ENCODE results near the gene MTMR3.

DNA sequence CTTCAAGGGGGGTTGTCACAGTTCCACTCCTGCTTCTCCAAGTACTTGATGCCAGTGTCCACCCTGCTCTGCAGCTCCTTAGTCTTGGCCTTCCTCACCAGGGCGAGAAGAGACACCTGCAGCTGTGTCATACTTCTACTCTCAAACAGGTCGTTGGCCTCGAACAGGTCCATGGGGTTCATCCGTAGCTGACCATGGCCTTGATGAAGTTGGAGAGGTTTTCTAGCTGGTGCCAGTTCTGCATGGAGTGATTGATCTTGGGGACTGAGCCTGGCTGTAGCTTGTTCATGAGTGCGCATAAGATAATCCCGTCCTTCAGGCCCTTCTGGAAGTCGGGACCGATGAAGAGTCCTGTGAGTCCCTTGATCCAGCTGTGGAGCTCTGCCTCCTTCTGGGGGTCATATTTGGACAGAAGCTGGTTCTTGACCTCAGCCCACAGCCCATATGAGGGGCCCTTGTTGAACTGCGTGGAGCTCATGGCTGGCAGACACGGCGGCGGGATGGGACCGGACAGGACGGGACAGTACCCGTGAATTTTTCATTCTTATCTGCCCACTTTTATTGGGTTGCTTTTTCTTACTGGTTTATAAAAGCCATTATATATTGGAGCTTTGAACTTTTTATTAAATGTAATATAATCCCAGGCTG lies 163.9 kb downstream of the MTMR3 start:
- TF ChIP-seq, protein P1, sequence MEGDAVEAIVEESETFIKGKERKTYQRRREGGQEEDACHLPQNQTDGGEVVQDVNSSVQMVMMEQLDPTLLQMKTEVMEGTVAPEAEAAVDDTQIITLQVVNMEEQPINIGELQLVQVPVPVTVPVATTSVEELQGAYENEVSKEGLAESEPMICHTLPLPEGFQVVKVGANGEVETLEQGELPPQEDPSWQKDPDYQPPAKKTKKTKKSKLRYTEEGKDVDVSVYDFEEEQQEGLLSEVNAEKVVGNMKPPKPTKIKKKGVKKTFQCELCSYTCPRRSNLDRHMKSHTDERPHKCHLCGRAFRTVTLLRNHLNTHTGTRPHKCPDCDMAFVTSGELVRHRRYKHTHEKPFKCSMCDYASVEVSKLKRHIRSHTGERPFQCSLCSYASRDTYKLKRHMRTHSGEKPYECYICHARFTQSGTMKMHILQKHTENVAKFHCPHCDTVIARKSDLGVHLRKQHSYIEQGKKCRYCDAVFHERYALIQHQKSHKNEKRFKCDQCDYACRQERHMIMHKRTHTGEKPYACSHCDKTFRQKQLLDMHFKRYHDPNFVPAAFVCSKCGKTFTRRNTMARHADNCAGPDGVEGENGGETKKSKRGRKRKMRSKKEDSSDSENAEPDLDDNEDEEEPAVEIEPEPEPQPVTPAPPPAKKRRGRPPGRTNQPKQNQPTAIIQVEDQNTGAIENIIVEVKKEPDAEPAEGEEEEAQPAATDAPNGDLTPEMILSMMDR (IDR thresholded peaks at IDR 0.05; ENCODE audit: borderline replicate concordance, extremely low read depth, low read length, poor library complexity, severe bottlenecking): no peak
- TF ChIP-seq EZH2 (IDR thresholded peaks at IDR 0.05; ENCODE audit: borderline replicate concordance, low read depth, low read length, severe bottlenecking): no peak
